ENCODE results near the gene TMOD1.
"Not testable (repeated sequence)": the region's sequence is repeated elsewhere in the genome, so short reads cannot be mapped to it uniquely, and the experiment has no call there.

DNA sequence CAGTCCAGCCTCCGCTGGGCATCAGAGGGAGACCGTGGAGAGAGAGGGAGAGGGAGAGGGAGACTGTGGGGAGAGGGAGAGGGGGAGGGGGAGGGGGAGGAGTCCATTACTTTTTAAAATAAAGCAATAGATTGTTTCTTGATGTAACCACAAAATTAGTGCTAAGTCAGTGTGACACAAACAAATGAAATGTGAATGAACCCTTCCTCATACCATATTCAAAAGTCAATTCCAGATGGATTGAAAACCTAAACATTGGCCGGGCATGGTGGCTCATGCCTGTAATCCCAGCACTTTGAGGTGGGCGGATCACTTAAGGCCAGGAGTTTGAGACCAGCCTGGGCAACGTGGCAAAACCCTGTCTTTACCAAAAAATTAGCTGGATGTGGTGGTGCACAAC is 2.6 kb upstream of the TMOD1 start:
- not testable (repeated sequence) for TF ChIP-seq EP300 (IDR thresholded peaks at IDR 0.05; ENCODE audit: borderline replicate concordance in 1 of 2, low read depth in 1 of 2, low read length in 1 of 2); GABPA (IDR thresholded peaks at IDR 0.05; ENCODE audit: low read depth)
- TF ChIP-seq, protein P1, sequence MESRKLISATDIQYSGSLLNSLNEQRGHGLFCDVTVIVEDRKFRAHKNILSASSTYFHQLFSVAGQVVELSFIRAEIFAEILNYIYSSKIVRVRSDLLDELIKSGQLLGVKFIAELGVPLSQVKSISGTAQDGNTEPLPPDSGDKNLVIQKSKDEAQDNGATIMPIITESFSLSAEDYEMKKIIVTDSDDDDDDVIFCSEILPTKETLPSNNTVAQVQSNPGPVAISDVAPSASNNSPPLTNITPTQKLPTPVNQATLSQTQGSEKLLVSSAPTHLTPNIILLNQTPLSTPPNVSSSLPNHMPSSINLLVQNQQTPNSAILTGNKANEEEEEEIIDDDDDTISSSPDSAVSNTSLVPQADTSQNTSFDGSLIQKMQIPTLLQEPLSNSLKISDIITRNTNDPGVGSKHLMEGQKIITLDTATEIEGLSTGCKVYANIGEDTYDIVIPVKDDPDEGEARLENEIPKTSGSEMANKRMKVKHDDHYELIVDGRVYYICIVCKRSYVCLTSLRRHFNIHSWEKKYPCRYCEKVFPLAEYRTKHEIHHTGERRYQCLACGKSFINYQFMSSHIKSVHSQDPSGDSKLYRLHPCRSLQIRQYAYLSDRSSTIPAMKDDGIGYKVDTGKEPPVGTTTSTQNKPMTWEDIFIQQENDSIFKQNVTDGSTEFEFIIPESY (IDR thresholded peaks at IDR 0.05; ENCODE audit: borderline replicate concordance, low read depth) = not testable (repeated sequence)
- TF ChIP-seq, protein P2, sequence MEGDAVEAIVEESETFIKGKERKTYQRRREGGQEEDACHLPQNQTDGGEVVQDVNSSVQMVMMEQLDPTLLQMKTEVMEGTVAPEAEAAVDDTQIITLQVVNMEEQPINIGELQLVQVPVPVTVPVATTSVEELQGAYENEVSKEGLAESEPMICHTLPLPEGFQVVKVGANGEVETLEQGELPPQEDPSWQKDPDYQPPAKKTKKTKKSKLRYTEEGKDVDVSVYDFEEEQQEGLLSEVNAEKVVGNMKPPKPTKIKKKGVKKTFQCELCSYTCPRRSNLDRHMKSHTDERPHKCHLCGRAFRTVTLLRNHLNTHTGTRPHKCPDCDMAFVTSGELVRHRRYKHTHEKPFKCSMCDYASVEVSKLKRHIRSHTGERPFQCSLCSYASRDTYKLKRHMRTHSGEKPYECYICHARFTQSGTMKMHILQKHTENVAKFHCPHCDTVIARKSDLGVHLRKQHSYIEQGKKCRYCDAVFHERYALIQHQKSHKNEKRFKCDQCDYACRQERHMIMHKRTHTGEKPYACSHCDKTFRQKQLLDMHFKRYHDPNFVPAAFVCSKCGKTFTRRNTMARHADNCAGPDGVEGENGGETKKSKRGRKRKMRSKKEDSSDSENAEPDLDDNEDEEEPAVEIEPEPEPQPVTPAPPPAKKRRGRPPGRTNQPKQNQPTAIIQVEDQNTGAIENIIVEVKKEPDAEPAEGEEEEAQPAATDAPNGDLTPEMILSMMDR (IDR thresholded peaks at IDR 0.05) = not testable (repeated sequence)
